K562 (cell line): Measurements from ENCODE around the gene SHISA2. TPM values are rescaled to one million over a fixed set of nuclear protein-coding genes. Genes with fewer than 3 reads are reported as not detected.

Experiments used
- ATAC-seq: fragments of 200-7000 bp; cut with Tn5 transposase; 3 replicates; pipeline ENCODE4 v1.9.1; 2020; ENCODE audit warnings: moderate library complexity
- BruUV-seq: library from RNA; stranded (reverse); fragments of 400-500 nt; replicated peaks from 2 replicates; lab custom pipeline; 2021; lab: Mats Ljungman, UMichigan
- CTCF ChIA-PET: fragments of 300-600 bp; formaldehyde crosslinking; extraction: SDS; loops from one replicate; lab custom pipeline; 2021; ENCODE audit warnings: low intra/inter-chr PET ratio; lab: Yijun Ruan, JAX
- POLR2A ChIA-PET: fragments of 300-600, 350-650 bp; sonication (Branson Sonifier 250); formaldehyde crosslinking; extraction: SDS; loops from one replicate; lab custom pipeline; 2021; ENCODE audit warnings: antibody characterized with exemption, inconsistent platforms; lab: Yijun Ruan, JAX
- DNase-seq, 4 experiments: peaks; one replicate each; pipeline versions ENCODE4 v3.0.0 to v3.0.0-alpha.2; 2011 to 2018; ENCODE audit warnings: low spot score in 3 of 4, mixed read lengths in 3 of 4; ENCODE audit errors: extremely low read depth in 1 of 4
- FAIRE-seq: peaks from 2 replicates; lab custom pipeline; 2011; peaks lifted over from hg19 to GRCh38; lab: Jason Lieb, UNC
- H2AFZ ChIP-seq: 2 replicates; pipeline ENCODE4 v1.6.0; 2011; ENCODE audit warnings: low read depth, low read length, control low read depth, inconsistent platforms
- H3K27ac ChIP-seq: fragments of 200-600 bp; 3 replicates; pipeline ENCODE4 v1.8.0; 2011; ENCODE audit warnings: low read depth, mild to moderate bottlenecking, control low read depth, inconsistent platforms, low read length, moderate library complexity, mixed read lengths; ENCODE audit errors: extremely low read depth
- H3K27me3 ChIP-seq, 2 experiments: fragments of 300-600 bp in 1 of 2; 2 replicates in 1 of 2; 3 replicates in 1 of 2; pipeline versions ENCODE4 v1.6.0 to v1.8.0; 2011; ENCODE audit warnings: inconsistent platforms in 2 of 2, low read length in 2 of 2, mild to moderate bottlenecking in 1 of 2, mixed read lengths in 1 of 2, moderate library complexity in 1 of 2; ENCODE audit not compliant: control insufficient read depth in 2 of 2, insufficient read depth in 2 of 2
- H3K36me3 ChIP-seq: fragments of 300-600 bp; 3 replicates; pipeline ENCODE4 v1.8.0; 2011; ENCODE audit warnings: mild to moderate bottlenecking, low read length, inconsistent platforms; ENCODE audit not compliant: control insufficient read depth, insufficient read depth
- H3K4me1 ChIP-seq, 2 experiments: fragments of 200-600 bp in 1 of 2; replicated peaks in 1 of 2; 2 replicates in 1 of 2; 3 replicates in 1 of 2; pipeline versions ENCODE4 v1.5.1 to v1.8.0; 2011; ENCODE audit warnings: inconsistent platforms in 2 of 2, low read length in 2 of 2, mild to moderate bottlenecking in 1 of 2, mixed read lengths in 1 of 2, moderate library complexity in 1 of 2; ENCODE audit not compliant: control insufficient read depth in 2 of 2, insufficient read depth in 2 of 2
- H3K4me2 ChIP-seq: 2 replicates; pipeline ENCODE4 v1.6.1; 2011; ENCODE audit warnings: low read length, control low read depth, inconsistent platforms, mixed read lengths; ENCODE audit not compliant: insufficient read depth
- H3K4me3 ChIP-seq: fragments of 200-600 bp; sonication (generic), shearing (Covaris generic); 2 replicates; pipeline ENCODE4 v1.5.1; 2016; ENCODE audit warnings: control low read depth, inconsistent platforms
- H3K79me2 ChIP-seq: fragments of 200-600 bp; 3 replicates; pipeline ENCODE4 v1.8.0; 2011; ENCODE audit warnings: low read length, inconsistent platforms; ENCODE audit not compliant: control insufficient read depth, insufficient read depth
- H3K9ac ChIP-seq, 2 experiments: 2 replicates each; pipeline versions ENCODE4 v1.6.0 to v1.6.1; 2011; ENCODE audit warnings: low read depth in 2 of 2, low read length in 2 of 2, control low read depth in 1 of 2, inconsistent platforms in 1 of 2, mild to moderate bottlenecking in 1 of 2, mixed read lengths in 1 of 2; ENCODE audit not compliant: insufficient read depth in 1 of 2
- H3K9me1 ChIP-seq: one replicate; pipeline ENCODE4 v1.6.0; 2011; ENCODE audit warnings: inconsistent platforms, mild to moderate bottlenecking, low read length, moderate library complexity; ENCODE audit not compliant: control insufficient read depth, insufficient read depth
- H3K9me3 ChIP-seq: replicated peaks from 2 replicates; pipeline ENCODE4 v1.5.1; 2011; ENCODE audit warnings: low read depth, low read length, inconsistent platforms; ENCODE audit not compliant: control insufficient read depth, insufficient read depth
- H4K20me1 ChIP-seq: replicated peaks from 2 replicates; pipeline ENCODE4 v1.6.1; 2011; ENCODE audit warnings: low read length, inconsistent platforms, mixed read lengths; ENCODE audit not compliant: control insufficient read depth, insufficient read depth
- FOXA3 ChIP-seq, 2 experiments: fragments of 450-650 bp in 1 of 2; sonication (generic) in 1 of 2; formaldehyde crosslinking; IDR thresholded peaks in 1 of 2; conservative IDR thresholded peaks in 1 of 2; 2 replicates each; pipeline versions ENCODE4 v1.4.0 to v1.8.0; 2020 to 2022; ENCODE audit warnings: mild to moderate bottlenecking in 2 of 2, missing genetic modification reagents in 1 of 2
- MTA3 ChIP-seq: fragments of 450-650 bp; formaldehyde crosslinking; IDR thresholded peaks from 2 replicates; pipeline ENCODE4 v1.6.1; 2017; ENCODE audit warnings: mild to moderate bottlenecking, borderline replicate concordance
- TCF15 ChIP-seq: fragments of 250-450 bp; sonication (Bioruptor Pico); IDR thresholded peaks from 2 replicates; pipeline ENCODE4 v1.8.0; 2022; ENCODE audit warnings: moderate library complexity, mild to moderate bottlenecking, inconsistent platforms
- TSHZ1 ChIP-seq: fragments of 250-450 bp; sonication (Bioruptor Pico); IDR thresholded peaks from 2 replicates; pipeline ENCODE4 v1.4.0; 2020; ENCODE audit warnings: mild to moderate bottlenecking, moderate library complexity
- ZNF398 ChIP-seq: fragments of 250-450 bp; sonication (Bioruptor Pico); IDR thresholded peaks from 2 replicates; pipeline ENCODE4 v1.8.0; 2021; ENCODE audit warnings: moderate library complexity, mild to moderate bottlenecking, inconsistent platforms
- WGBS: fragments of 100-300 bp; shearing (Covaris generic); methylation state at CpG from one replicate; pipeline ENCODE4 v1.1.6; 2016; ENCODE audit warnings: low coverage, mixed read lengths; ENCODE audit not compliant: insufficient coverage; ENCODE audit errors: missing lambda C conversion rate; 5-methylcytosine and 5-hydroxymethylcytosine counted together
- in situ Hi-C: fragments of 300-500 bp; cut with MboI; formaldehyde crosslinking; loops from 4 replicates; pipeline ENCODE4 v1.15.0; 2018; ENCODE audit warnings: inconsistent platforms, mixed read lengths
- intact Hi-C: fragments of 100-400 bp; cut with micrococcal nuclease; formaldehyde crosslinking; loops from 2 replicates; pipeline ENCODE4 v1.14.2; 2022
- polyA plus RNA-seq, 8 experiments: library from polyadenylated mRNA; depleted of rRNA in 4 of 8; stranded (reverse) in 5 of 8; unstranded in 3 of 8; fragments of >200 nt; fragmentation: Nextera tagmentation in 2 of 8; fragmentation: Illumina TruSeq in 1 of 8; extraction: Ambion mirVana in 2 of 8; extraction: Trizol in 1 of 8; gene quantifications; 2 replicates each; pipeline versions ENCODE4 v1.2.1 to v1.2.3, GENCODE V29; 2011 to 2014; ENCODE audit warnings: inconsistent platforms in 1 of 8, missing spikeins in 1 of 8
- total RNA-seq, 7 experiments: library from RNA; depleted of rRNA in 6 of 7; stranded (reverse); fragments of >200 nt in 6 of 7; fragmentation: Illumina TruSeq in 2 of 7; extraction: Trizol in 2 of 7; gene quantifications; 2 replicates each; pipeline versions ENCODE4 v1.2.1 to v1.2.3, GENCODE V29; 2011 to 2021; ENCODE audit warnings: low replicate concordance in 1 of 7

SHISA2 gene
- total and polyA plus RNA-seq, 9 of the 15 experiments (the other 6 are each of a cell fraction or from before 2014, with no cell fraction given): not detected

- TF ChIP-seq TSHZ1 (CRISPR knock-in tag) (no peak), MTA3 (no peak), ZNF398 (CRISPR knock-in tag) (no peak)
Measured at GRCh38 chr13:26046639-26047038, 5.2 kb downstream of the SHISA2 start (continued).

GRCh38 chr13:26045142-26045541 lies 6.7 kb downstream of the SHISA2 start:
- no peak overlapping the region for H3K9ac ChIP-seq

More at GRCh38 chr13:26045142-26045541, 6.7 kb downstream of the SHISA2 start:
- H3K4me2 ChIP-seq: no peak overlapping the region
- H3K4me3 ChIP-seq: no peak overlapping the region
- no peaks in the 10 kb centered on the region for H3K4me1 ChIP-seq
- H2AFZ ChIP-seq: no peak overlapping the region
- H3K27ac ChIP-seq: no peak overlapping the region
- H3K9me1 ChIP-seq: no peaks in the 10 kb centered on the region
- no peak for DNase-seq
- no peaks in the 10 kb centered on the region for H4K20me1 ChIP-seq
- ChIA-PET CTCF (no interaction called here), POLR2A (no interaction called here)
- intact Hi-C loops (no loop called here), in situ Hi-C loops (no loop called here)
- ATAC-seq: no peak
- H3K79me2 ChIP-seq: no peaks in the 10 kb centered on the region
- FAIRE-seq: no peak
- 0% methylated on average over 2 of the region's 2 CpGs for WGBS
- H3K36me3 ChIP-seq: no peaks in the 10 kb centered on the region
- peaks cover 0 to 15% of the 10 kb centered on the region in 2 experiments; a peak in 2 of 5 replicates for H3K27me3 ChIP-seq
- no peaks in the 10 kb centered on the region for H3K9me3 ChIP-seq
- no TSS peak for BruUV-seq
- TF ChIP-seq FOXA3 (CRISPR knock-in tag; conservative IDR thresholded peaks at IDR 0.05 in 1 of 2, IDR thresholded peaks at IDR 0.05 in 1 of 2): no peak
- no peak for TF ChIP-seq TCF15 (CRISPR knock-in tag)
